K562 (cell line): ENCODE data around the gene HERC5. TPM values are rescaled to one million over a fixed set of nuclear protein-coding genes. Genes with fewer than 3 reads are reported as not detected.

ENCODE experiments used
- ATAC-seq: fragments of 200-7000 bp; cut with Tn5 transposase; 3 replicates; pipeline ENCODE4 v1.9.1; 2020; ENCODE audit warnings: moderate library complexity
- BruUV-seq: library from RNA; stranded (reverse); fragments of 400-500 nt; replicated peaks from 2 replicates; lab custom pipeline; 2021; lab: Mats Ljungman, UMichigan
- CTCF ChIA-PET: fragments of 300-600 bp; formaldehyde crosslinking; extraction: SDS; loops from one replicate; lab custom pipeline; 2021; ENCODE audit warnings: low intra/inter-chr PET ratio; lab: Yijun Ruan, JAX
- POLR2A ChIA-PET: fragments of 300-600, 350-650 bp; sonication (Branson Sonifier 250); formaldehyde crosslinking; extraction: SDS; loops from one replicate; lab custom pipeline; 2021; ENCODE audit warnings: antibody characterized with exemption, inconsistent platforms; lab: Yijun Ruan, JAX
- DNase-seq, 4 experiments: peaks; one replicate each; pipeline versions ENCODE4 v3.0.0 to v3.0.0-alpha.2; 2011 to 2018; ENCODE audit warnings: low spot score in 3 of 4, mixed read lengths in 3 of 4; ENCODE audit errors: extremely low read depth in 1 of 4
- FAIRE-seq: peaks from 2 replicates; lab custom pipeline; 2011; peaks lifted over from hg19 to GRCh38; lab: Jason Lieb, UNC
- H2AFZ ChIP-seq: 2 replicates; pipeline ENCODE4 v1.6.0; 2011; ENCODE audit warnings: low read depth, low read length, control low read depth, inconsistent platforms
- H3K27ac ChIP-seq: fragments of 200-600 bp; 3 replicates; pipeline ENCODE4 v1.8.0; 2011; ENCODE audit warnings: low read depth, mild to moderate bottlenecking, control low read depth, inconsistent platforms, low read length, moderate library complexity, mixed read lengths; ENCODE audit errors: extremely low read depth
- H3K27me3 ChIP-seq, 2 experiments: fragments of 300-600 bp in 1 of 2; 2 replicates in 1 of 2; 3 replicates in 1 of 2; pipeline versions ENCODE4 v1.6.0 to v1.8.0; 2011; ENCODE audit warnings: inconsistent platforms in 2 of 2, low read length in 2 of 2, mild to moderate bottlenecking in 1 of 2, mixed read lengths in 1 of 2, moderate library complexity in 1 of 2; ENCODE audit not compliant: control insufficient read depth in 2 of 2, insufficient read depth in 2 of 2
- H3K36me3 ChIP-seq: fragments of 300-600 bp; 3 replicates; pipeline ENCODE4 v1.8.0; 2011; ENCODE audit warnings: mild to moderate bottlenecking, low read length, inconsistent platforms; ENCODE audit not compliant: control insufficient read depth, insufficient read depth
- H3K4me1 ChIP-seq, 2 experiments: fragments of 200-600 bp in 1 of 2; replicated peaks in 1 of 2; 2 replicates in 1 of 2; 3 replicates in 1 of 2; pipeline versions ENCODE4 v1.5.1 to v1.8.0; 2011; ENCODE audit warnings: inconsistent platforms in 2 of 2, low read length in 2 of 2, mild to moderate bottlenecking in 1 of 2, mixed read lengths in 1 of 2, moderate library complexity in 1 of 2; ENCODE audit not compliant: control insufficient read depth in 2 of 2, insufficient read depth in 2 of 2
- H3K4me2 ChIP-seq: 2 replicates; pipeline ENCODE4 v1.6.1; 2011; ENCODE audit warnings: low read length, control low read depth, inconsistent platforms, mixed read lengths; ENCODE audit not compliant: insufficient read depth
- H3K4me3 ChIP-seq: fragments of 200-600 bp; sonication (generic), shearing (Covaris generic); 2 replicates; pipeline ENCODE4 v1.5.1; 2016; ENCODE audit warnings: control low read depth, inconsistent platforms
- H3K79me2 ChIP-seq: fragments of 200-600 bp; 3 replicates; pipeline ENCODE4 v1.8.0; 2011; ENCODE audit warnings: low read length, inconsistent platforms; ENCODE audit not compliant: control insufficient read depth, insufficient read depth
- H3K9ac ChIP-seq, 2 experiments: 2 replicates each; pipeline versions ENCODE4 v1.6.0 to v1.6.1; 2011; ENCODE audit warnings: low read depth in 2 of 2, low read length in 2 of 2, control low read depth in 1 of 2, inconsistent platforms in 1 of 2, mild to moderate bottlenecking in 1 of 2, mixed read lengths in 1 of 2; ENCODE audit not compliant: insufficient read depth in 1 of 2
- H3K9me1 ChIP-seq: one replicate; pipeline ENCODE4 v1.6.0; 2011; ENCODE audit warnings: inconsistent platforms, mild to moderate bottlenecking, low read length, moderate library complexity; ENCODE audit not compliant: control insufficient read depth, insufficient read depth
- H3K9me3 ChIP-seq: replicated peaks from 2 replicates; pipeline ENCODE4 v1.5.1; 2011; ENCODE audit warnings: low read depth, low read length, inconsistent platforms; ENCODE audit not compliant: control insufficient read depth, insufficient read depth
- H4K20me1 ChIP-seq: replicated peaks from 2 replicates; pipeline ENCODE4 v1.6.1; 2011; ENCODE audit warnings: low read length, inconsistent platforms, mixed read lengths; ENCODE audit not compliant: control insufficient read depth, insufficient read depth
- ELK1 ChIP-seq: sonication (generic); formaldehyde crosslinking; IDR thresholded peaks from 2 replicates; pipeline ENCODE4 v1.8.1; 2022; ENCODE audit warnings: missing genetic modification reagents
- MAZ ChIP-seq, 2 experiments: fragments of 450-650 bp in 1 of 2; sonication (generic) in 1 of 2; formaldehyde crosslinking; IDR thresholded peaks in 1 of 2; conservative IDR thresholded peaks in 1 of 2; 2 replicates each; pipeline versions ENCODE4 v1.4.0 to v1.5.0; 2020; ENCODE audit warnings: mild to moderate bottlenecking in 1 of 2, missing genetic modification reagents in 1 of 2
- MLX ChIP-seq, 2 experiments: fragments of 450-650 bp in 1 of 2; sonication (generic) in 1 of 2; formaldehyde crosslinking; conservative IDR thresholded peaks; 2 replicates each; pipeline versions ENCODE4 v1.4.0 to v1.8.1; 2020 to 2022; ENCODE audit warnings: mild to moderate bottlenecking in 1 of 2, missing genetic modification reagents in 1 of 2
- NCOA1 ChIP-seq: fragments of 450-650 bp; IDR thresholded peaks from 2 replicates; pipeline ENCODE4 v1.6.1; 2016; ENCODE audit warnings: low read depth
- RFX7 ChIP-seq: fragments of 250-450 bp; sonication (Bioruptor Pico); IDR thresholded peaks from 2 replicates; pipeline ENCODE4 v1.5.1; 2021; ENCODE audit warnings: mild to moderate bottlenecking
- ZBTB9 ChIP-seq: fragments of 450-650 bp; formaldehyde crosslinking; IDR thresholded peaks from 2 replicates; pipeline ENCODE4 v1.4.0; 2020; ENCODE audit warnings: mild to moderate bottlenecking, moderate library complexity
- ZNF407 ChIP-seq: fragments of 450-650 bp; IDR thresholded peaks from 2 replicates; pipeline ENCODE4 v1.6.1; 2016; ENCODE audit warnings: low read depth
- WGBS: fragments of 100-300 bp; shearing (Covaris generic); methylation state at CpG from one replicate; pipeline ENCODE4 v1.1.6; 2016; ENCODE audit warnings: low coverage, mixed read lengths; ENCODE audit not compliant: insufficient coverage; ENCODE audit errors: missing lambda C conversion rate; 5-methylcytosine and 5-hydroxymethylcytosine counted together
- in situ Hi-C: fragments of 300-500 bp; cut with MboI; formaldehyde crosslinking; loops from 4 replicates; pipeline ENCODE4 v1.15.0; 2018; ENCODE audit warnings: inconsistent platforms, mixed read lengths
- intact Hi-C: fragments of 100-400 bp; cut with micrococcal nuclease; formaldehyde crosslinking; loops from 2 replicates; pipeline ENCODE4 v1.14.2; 2022
- polyA plus RNA-seq, 8 experiments: library from polyadenylated mRNA; depleted of rRNA in 4 of 8; stranded (reverse) in 5 of 8; unstranded in 3 of 8; fragments of >200 nt; fragmentation: Nextera tagmentation in 2 of 8; fragmentation: Illumina TruSeq in 1 of 8; extraction: Ambion mirVana in 2 of 8; extraction: Trizol in 1 of 8; gene quantifications; 2 replicates each; pipeline versions ENCODE4 v1.2.1 to v1.2.3, GENCODE V29; 2011 to 2014; ENCODE audit warnings: inconsistent platforms in 1 of 8, missing spikeins in 1 of 8
- total RNA-seq, 7 experiments: library from RNA; depleted of rRNA in 6 of 7; stranded (reverse); fragments of >200 nt in 6 of 7; fragmentation: Illumina TruSeq in 2 of 7; extraction: Trizol in 2 of 7; gene quantifications; 2 replicates each; pipeline versions ENCODE4 v1.2.1 to v1.2.3, GENCODE V29; 2011 to 2021; ENCODE audit warnings: low replicate concordance in 1 of 7

HERC5 gene
- total and polyA plus RNA-seq, 9 of the 15 experiments (the other 6 are each of a cell fraction or from before 2014, with no cell fraction given): 0.18 TPM; not detected in 8

- TF ChIP-seq ZBTB9 (CRISPR knock-in tag): no peak
Measured at GRCh38 chr4:88452912-88453311, 4.0 kb upstream of the HERC5 start (continued).

- POLR2A ChIA-PET: interaction anchor here (0.7 kb wide), 1 partner anchor 13 kb away, joined by 4 read pairs; no protein-coding TSS in a partner anchor
- BruUV-seq: no TSS peak
- TF ChIP-seq ELK1 (CRISPR knock-in tag) (no peak), MAZ (CRISPR knock-in tag; conservative IDR thresholded peaks at IDR 0.05 in 1 of 2, IDR thresholded peaks at IDR 0.05 in 1 of 2) (no peak), RFX7 (CRISPR knock-in tag) (no peak), NCOA1 (no peak), MLX (CRISPR knock-in tag; conservative IDR thresholded peaks at IDR 0.05) (no peak), ZNF407 (no peak)
Measured at GRCh38 chr4:88457307-88458103, 586 bp downstream of the HERC5 start.

More at GRCh38 chr4:88457307-88458103, 586 bp downstream of the HERC5 start:
- H3K4me2 ChIP-seq: no peak overlapping the region
- ATAC-seq (no peak), FAIRE-seq (no peak), DNase-seq (no peak)
- intact Hi-C loops: no loop called here
- CTCF ChIA-PET: no interaction called here
- no peak overlapping the region for H3K27ac ChIP-seq
- H3K27me3 ChIP-seq: peaks cover 0 to 6% of the 10 kb centered on the region in 2 experiments; a peak in 2 of 5 replicates
- no peaks in the 10 kb centered on the region for H3K9me1 ChIP-seq
- H4K20me1 ChIP-seq: no peaks in the 10 kb centered on the region
- no peak overlapping the region for H2AFZ ChIP-seq
- H3K9ac ChIP-seq: no peak overlapping the region
- in situ Hi-C loops: no loop called here
- H3K9me3 ChIP-seq: no peaks in the 10 kb centered on the region
- peaks cover 0 to 9% of the 10 kb centered on the region in 2 experiments; a peak in 2 of 5 replicates for H3K4me1 ChIP-seq
- H3K36me3 ChIP-seq: no peaks in the 10 kb centered on the region
- no peaks in the 10 kb centered on the region for H3K79me2 ChIP-seq
- no peak overlapping the region for H3K4me3 ChIP-seq
- WGBS: 68% methylated on average over 35 of the region's 75 CpGs
